ENCODE measurements around the gene MTUS2.

DNA sequence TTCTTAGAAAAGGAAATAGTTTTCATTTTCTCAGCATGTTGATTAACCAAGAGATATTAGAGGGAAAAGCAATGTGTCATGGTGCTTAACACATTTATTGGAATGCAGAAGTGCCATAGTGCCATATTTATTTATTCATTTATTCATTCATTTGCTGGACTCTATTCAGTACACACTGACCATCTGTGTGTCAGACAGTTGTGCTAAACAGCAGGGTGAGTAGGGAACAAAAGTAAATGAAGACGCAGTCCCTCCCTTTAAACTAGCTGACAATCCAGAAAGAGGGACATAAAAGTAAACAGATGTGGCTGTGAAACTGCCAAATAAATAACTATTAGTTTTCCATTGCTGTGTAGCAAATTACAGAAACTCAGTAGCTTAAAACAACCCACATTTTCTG lies 323.7 kb downstream of the MTUS2 start:
- TF ChIP-seq, protein P1, sequence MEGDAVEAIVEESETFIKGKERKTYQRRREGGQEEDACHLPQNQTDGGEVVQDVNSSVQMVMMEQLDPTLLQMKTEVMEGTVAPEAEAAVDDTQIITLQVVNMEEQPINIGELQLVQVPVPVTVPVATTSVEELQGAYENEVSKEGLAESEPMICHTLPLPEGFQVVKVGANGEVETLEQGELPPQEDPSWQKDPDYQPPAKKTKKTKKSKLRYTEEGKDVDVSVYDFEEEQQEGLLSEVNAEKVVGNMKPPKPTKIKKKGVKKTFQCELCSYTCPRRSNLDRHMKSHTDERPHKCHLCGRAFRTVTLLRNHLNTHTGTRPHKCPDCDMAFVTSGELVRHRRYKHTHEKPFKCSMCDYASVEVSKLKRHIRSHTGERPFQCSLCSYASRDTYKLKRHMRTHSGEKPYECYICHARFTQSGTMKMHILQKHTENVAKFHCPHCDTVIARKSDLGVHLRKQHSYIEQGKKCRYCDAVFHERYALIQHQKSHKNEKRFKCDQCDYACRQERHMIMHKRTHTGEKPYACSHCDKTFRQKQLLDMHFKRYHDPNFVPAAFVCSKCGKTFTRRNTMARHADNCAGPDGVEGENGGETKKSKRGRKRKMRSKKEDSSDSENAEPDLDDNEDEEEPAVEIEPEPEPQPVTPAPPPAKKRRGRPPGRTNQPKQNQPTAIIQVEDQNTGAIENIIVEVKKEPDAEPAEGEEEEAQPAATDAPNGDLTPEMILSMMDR (IDR thresholded peaks at IDR 0.05; ENCODE audit: control extremely low read depth in 1 of 3, insufficient read depth in 1 of 3, low read depth in 1 of 3, low read length in 3 of 3): no peak
- no peak for TF ChIP-seq SIN3A (conservative IDR thresholded peaks at IDR 0.05 in 1 of 2, IDR thresholded peaks at IDR 0.05 in 1 of 2; ENCODE audit: low read depth in 1 of 2, low read length in 2 of 2)
- TF ChIP-seq, protein P2, sequence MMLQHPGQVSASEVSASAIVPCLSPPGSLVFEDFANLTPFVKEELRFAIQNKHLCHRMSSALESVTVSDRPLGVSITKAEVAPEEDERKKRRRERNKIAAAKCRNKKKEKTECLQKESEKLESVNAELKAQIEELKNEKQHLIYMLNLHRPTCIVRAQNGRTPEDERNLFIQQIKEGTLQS (IDR thresholded peaks at IDR 0.05; ENCODE audit: insufficient read depth, low read depth, low read length): no peak
- TF ChIP-seq YY1 (IDR thresholded peaks at IDR 0.05; ENCODE audit: low read depth, low read length): no peak
- TF ChIP-seq, protein P3, sequence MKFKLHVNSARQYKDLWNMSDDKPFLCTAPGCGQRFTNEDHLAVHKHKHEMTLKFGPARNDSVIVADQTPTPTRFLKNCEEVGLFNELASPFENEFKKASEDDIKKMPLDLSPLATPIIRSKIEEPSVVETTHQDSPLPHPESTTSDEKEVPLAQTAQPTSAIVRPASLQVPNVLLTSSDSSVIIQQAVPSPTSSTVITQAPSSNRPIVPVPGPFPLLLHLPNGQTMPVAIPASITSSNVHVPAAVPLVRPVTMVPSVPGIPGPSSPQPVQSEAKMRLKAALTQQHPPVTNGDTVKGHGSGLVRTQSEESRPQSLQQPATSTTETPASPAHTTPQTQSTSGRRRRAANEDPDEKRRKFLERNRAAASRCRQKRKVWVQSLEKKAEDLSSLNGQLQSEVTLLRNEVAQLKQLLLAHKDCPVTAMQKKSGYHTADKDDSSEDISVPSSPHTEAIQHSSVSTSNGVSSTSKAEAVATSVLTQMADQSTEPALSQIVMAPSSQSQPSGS (IDR thresholded peaks at IDR 0.05; ENCODE audit: low read length): no peak
